Osteoblast (primary cell): ENCODE data around the gene VPS13D. TPM values are rescaled to one million over a fixed set of nuclear protein-coding genes. Genes with fewer than 3 reads are reported as not detected.
A peak's percentile ranks its signal among the peaks of the same experiment; 100 is the strongest.

Experiments
- DNase-seq: peaks from one replicate; pipeline ENCODE4 v3.0.0; 2011; ENCODE audit warnings: low spot score, mixed read lengths; ENCODE audit not compliant: insufficient read length; ENCODE audit errors: missing footprints
- H2AFZ ChIP-seq: 2 replicates; pipeline ENCODE4 v1.6.0; 2011; ENCODE audit warnings: mild to moderate bottlenecking, low read length
- H3K27ac ChIP-seq: 2 replicates; pipeline ENCODE4 v1.5.1; 2011; ENCODE audit warnings: mild to moderate bottlenecking, low read depth, low read length, moderate library complexity
- H3K27me3 ChIP-seq: 2 replicates; pipeline ENCODE4 v1.6.0; 2012; ENCODE audit warnings: mild to moderate bottlenecking, control low read depth, inconsistent platforms, low read length, moderate library complexity; ENCODE audit not compliant: insufficient read depth
- H3K36me3 ChIP-seq: 2 replicates; pipeline ENCODE4 v1.5.1; 2011; ENCODE audit warnings: mild to moderate bottlenecking, low read length, control low read depth, moderate library complexity; ENCODE audit not compliant: insufficient read depth
- H3K4me1 ChIP-seq: 2 replicates; pipeline ENCODE4 v1.5.1; 2011; ENCODE audit warnings: mild to moderate bottlenecking, low read length, control low read depth, moderate library complexity; ENCODE audit not compliant: insufficient read depth
- H3K4me2 ChIP-seq: 2 replicates; pipeline ENCODE4 v1.6.0; 2011; ENCODE audit warnings: mild to moderate bottlenecking, low read length; ENCODE audit not compliant: insufficient read depth
- H3K4me3 ChIP-seq: fragments of 200-600 bp; sonication (generic); 3 replicates; pipeline ENCODE4 v1.5.1; 2012; ENCODE audit warnings: mild to moderate bottlenecking, low read length, inconsistent platforms; ENCODE audit not compliant: insufficient read depth
- H3K79me2 ChIP-seq: 2 replicates; pipeline ENCODE4 v1.6.0; 2012; ENCODE audit warnings: mild to moderate bottlenecking, low read length, control low read depth, inconsistent platforms; ENCODE audit not compliant: insufficient read depth
- H3K9me3 ChIP-seq: 2 replicates; pipeline ENCODE4 v1.5.1; 2011; ENCODE audit warnings: low read depth, low read length, control low read depth
- H4K20me1 ChIP-seq: 2 replicates; pipeline ENCODE4 v1.6.0; 2012; ENCODE audit warnings: mild to moderate bottlenecking, low read length, control low read depth; ENCODE audit not compliant: insufficient read depth
- total RNA-seq: library from RNA; depleted of rRNA; stranded (reverse); fragments of >200 nt; gene quantifications from 2 replicates; pipeline ENCODE4 v1.2.3, GENCODE V29; 2012
- TF ChIP-seq, protein P1 (sequence below): IDR thresholded peaks from 2 replicates; pipeline ENCODE4 v1.5.1; 2011; ENCODE audit warnings: mild to moderate bottlenecking, low read depth, low read length, moderate library complexity; ENCODE audit errors: extremely low read depth

VPS13D gene
- total RNA-seq, 1 donor: 48.5 TPM

DNA sequence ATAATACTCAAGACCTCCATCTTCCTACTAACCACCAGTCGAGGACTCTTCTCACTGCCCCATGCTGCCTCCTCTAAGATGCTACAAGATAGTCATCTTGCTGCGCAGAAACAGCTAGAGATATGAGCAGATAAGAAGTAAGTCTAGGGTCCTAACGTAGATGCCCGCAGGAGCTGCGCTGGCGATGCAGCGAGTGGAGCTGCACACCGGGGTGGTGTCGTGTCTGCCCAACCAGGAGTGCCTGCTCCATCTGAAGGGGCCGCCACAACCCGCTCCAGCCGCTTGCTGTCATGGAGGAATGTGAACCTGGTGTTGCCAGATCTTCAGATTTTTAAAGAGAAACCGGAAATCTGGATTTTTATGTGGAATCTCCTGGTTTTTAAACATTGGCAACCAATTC lies 175.1 kb downstream of the VPS13D start:
- Histone ChIP-seq H4K20me1 (no peaks in the 10 kb centered on the region), H3K4me3 (no peak overlapping the region), H3K27ac (peak overlapping the region; percentile 0), H3K4me2 (no peak overlapping the region), H2AFZ (no peak overlapping the region), H3K9me3 (no peaks in the 10 kb centered on the region), H3K27me3 (no peaks in the 10 kb centered on the region), H3K4me1 (peaks cover 41% of the 10 kb centered on the region), H3K79me2 (no peaks in the 10 kb centered on the region), H3K36me3 (peaks cover 30% of the 10 kb centered on the region)
- DNase-seq: no peak
- TF ChIP-seq, protein P1, sequence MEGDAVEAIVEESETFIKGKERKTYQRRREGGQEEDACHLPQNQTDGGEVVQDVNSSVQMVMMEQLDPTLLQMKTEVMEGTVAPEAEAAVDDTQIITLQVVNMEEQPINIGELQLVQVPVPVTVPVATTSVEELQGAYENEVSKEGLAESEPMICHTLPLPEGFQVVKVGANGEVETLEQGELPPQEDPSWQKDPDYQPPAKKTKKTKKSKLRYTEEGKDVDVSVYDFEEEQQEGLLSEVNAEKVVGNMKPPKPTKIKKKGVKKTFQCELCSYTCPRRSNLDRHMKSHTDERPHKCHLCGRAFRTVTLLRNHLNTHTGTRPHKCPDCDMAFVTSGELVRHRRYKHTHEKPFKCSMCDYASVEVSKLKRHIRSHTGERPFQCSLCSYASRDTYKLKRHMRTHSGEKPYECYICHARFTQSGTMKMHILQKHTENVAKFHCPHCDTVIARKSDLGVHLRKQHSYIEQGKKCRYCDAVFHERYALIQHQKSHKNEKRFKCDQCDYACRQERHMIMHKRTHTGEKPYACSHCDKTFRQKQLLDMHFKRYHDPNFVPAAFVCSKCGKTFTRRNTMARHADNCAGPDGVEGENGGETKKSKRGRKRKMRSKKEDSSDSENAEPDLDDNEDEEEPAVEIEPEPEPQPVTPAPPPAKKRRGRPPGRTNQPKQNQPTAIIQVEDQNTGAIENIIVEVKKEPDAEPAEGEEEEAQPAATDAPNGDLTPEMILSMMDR: no peak

DNA sequence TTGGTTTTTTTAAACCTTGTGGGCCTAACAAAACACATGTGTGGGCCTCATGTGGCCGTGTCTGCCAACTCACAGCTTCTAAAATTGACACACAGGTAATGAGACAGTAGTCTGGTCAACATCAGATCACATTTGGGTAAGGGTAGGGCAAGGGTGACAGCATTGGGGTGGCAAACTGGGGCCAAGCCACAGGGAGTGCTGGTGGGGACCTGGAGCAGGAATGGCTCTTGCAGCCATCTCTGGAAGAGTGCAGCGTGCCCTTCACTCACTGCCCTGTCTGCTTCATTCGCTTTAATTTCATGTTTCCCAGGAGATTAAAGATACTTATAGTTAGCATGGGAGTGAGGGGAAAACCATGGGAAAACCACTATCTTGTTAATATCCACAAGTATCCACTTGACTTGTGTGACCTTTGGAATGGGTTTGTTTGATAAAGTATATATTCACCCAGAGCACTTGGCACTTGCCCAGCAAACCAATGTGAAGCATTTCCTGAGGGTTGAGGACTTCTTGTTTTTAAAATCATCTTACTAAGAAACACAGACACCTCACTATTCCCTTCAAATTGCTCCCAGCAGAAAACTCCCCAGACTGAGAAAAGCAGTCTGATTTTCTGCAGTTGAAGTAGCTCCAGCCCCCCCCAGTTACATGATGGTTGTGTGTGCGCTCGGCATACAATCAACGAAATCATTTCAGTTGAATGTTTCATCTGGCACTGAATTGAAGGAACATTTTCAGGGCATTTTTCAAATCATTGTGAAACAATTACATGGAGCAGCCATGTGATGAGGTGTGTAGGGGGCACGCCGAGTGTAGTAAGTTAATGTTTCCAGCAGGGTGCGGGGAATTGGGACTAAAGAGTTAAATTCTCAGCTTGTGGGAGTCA lies 175.7 kb downstream of the VPS13D start:
- Histone ChIP-seq H3K36me3 (peaks cover 25% of the 10 kb centered on the region), H3K9me3 (no peaks in the 10 kb centered on the region), H3K79me2 (no peaks in the 10 kb centered on the region), H2AFZ (no peak overlapping the region), H3K4me1 (peaks cover 42% of the 10 kb centered on the region), H3K4me2 (no peak overlapping the region), H4K20me1 (no peaks in the 10 kb centered on the region), H3K27ac (peak overlapping the region; percentile 68), H3K27me3 (no peaks in the 10 kb centered on the region), H3K4me3 (no peak overlapping the region)
- DNase-seq: no peak
- TF ChIP-seq, protein P1: no peak

- Histone ChIP-seq H3K4me3 (no peak overlapping the region), H3K4me1 (peaks cover 42% of the 10 kb centered on the region), H3K27ac (peak overlapping the region; percentile 68), H3K27me3 (no peaks in the 10 kb centered on the region), H3K9me3 (no peaks in the 10 kb centered on the region), H3K4me2 (peak overlapping the region; percentile 11), H4K20me1 (no peaks in the 10 kb centered on the region), H3K36me3 (peaks cover 23% of the 10 kb centered on the region), H3K79me2 (no peaks in the 10 kb centered on the region), H2AFZ (no peak overlapping the region)
- DNase-seq: no peak
- TF ChIP-seq, protein P1: no peak
Observed at GRCh38 chr1:12406211-12407021, 176.6 kb downstream of the VPS13D start.
